C1 segment of cervical spinal cord (tissue), 14 donors: ENCODE measurements around the gene RPL31.

Experiments used
- DNase-seq, 14 donors: peaks; one replicate each; lab custom pipeline; 2025; lab: John Stamatoyannopoulos, UW

RPL31 gene

DNA sequence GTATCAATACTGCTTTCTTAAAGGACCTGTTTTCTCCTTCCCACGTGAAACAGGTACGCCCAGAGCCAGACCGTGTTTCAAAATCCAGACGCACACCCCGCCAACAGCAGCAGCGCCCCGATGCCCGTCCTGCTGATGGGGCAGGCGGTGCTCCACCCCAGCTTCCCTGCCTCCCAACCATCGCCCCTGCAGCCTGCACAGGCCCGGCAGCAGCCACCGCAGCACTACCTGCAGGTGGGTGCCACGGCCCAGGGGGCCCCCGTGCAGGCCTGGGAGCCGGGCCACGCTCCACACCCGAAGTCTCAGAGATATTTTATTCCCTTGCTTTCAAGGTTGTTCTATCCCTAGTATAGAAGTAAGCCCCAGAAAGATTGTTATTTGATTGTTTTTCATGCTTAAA, 8.8 kb upstream of the RPL31 start:
- DNase-seq: no peak

GRCh38 chr2:100995309-100996075, 6.6 kb upstream of the RPL31 start:
- DNase-seq: no peak

GRCh38 chr2:100997509-100998234, 4.4 kb upstream of the RPL31 start:
- DNase-seq: no peak

DNA sequence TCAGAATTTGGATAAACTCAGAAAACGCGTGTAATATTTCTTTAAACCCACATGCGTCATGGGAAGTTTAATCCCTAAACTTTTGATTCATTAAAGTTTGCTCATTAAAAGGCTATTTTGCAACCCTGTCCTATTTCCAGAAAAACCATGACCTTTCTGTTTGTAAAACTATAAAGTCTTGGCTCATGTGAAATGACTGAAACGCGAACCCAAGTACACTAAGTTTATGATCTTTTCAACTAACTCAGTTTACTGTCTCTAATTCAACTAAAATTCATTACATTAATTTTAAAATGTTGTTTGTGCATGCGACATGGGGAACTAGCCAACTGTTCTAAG, 3.9 kb upstream of the RPL31 start:
- no peak for DNase-seq

DNA sequence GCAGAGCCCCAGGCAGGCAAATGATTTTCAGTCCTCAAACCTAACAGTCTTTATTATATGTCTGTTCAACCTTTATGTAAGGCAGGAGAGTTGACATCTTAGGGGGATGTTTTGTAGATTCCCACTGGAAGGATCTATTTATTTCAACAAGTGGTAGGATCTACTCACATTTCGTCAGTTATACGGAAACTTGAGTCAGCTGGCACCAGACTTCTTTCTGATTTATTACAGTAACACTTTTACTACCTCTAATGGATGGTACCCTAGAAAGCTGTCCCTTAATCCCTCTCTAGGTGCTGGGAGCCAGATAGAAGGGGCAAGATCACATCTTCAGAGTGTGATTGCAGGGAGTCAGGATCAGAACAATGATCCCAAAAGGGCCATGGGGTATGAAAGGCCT, 2.1 kb upstream of the RPL31 start:
- no peak for DNase-seq

DNA sequence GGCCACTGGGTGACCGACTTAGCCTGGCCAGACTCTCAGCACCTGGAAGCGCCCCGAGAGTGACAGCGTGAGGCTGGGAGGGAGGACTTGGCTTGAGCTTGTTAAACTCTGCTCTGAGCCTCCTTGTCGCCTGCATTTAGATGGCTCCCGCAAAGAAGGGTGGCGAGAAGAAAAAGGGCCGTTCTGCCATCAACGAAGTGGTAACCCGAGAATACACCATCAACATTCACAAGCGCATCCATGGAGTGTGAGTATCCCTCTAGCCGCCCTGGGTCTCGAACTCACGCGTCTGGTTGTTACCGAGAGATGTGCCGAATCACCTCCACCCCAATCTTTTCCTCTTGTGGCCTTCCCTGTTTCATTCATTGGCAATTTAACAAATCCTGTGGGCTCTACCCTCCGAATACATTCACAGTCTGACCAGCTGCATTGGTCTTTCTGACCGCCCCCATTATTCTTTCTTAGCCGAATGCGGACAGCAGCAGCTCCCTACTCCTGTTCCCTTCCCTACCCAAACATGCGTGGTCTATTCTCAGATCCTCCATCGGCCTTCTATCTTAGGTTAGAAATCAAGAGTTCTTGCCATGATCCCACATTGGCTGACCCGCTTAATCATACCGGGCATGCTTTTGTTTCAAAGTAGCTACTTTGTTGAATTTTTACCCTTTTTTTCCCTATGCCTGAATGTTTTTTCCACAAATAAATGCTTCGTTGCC, 631 bp downstream of the RPL31 start:
- DNase-seq: no peak

- no peak for DNase-seq
These were observed 1.2 kb downstream of the RPL31 start for GRCh38 chr2:101003278-101003775.

GRCh38 chr2:101004620-101005325, 2.7 kb downstream of the RPL31 start:
- DNase-seq: no peak

DNA sequence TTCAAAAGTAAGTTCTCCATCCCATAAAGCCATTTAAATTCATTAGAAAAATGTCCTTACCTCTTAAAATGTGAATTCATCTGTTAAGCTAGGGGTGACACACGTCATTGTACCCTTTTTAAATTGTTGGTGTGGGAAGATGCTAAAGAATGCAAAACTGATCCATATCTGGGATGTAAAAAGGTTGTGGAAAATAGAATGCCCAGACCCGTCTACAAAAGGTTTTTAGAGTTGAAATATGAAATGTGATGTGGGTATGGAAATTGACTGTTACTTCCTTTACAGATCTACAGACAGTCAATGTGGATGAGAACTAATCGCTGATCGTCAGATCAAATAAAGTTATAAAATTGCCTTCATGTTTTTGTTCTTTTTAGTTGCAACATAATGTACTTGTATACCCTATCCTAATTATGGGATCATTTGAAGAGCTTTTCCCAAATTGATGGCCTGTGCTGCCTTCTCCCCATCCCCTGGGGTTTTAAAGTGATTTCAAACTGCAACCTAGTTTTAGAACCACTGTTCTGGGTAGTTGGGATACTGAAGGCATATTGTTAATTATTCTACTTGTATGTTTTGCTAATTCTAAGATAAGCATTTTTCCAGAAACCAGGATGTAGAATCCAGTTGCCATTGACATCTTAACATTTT, 4.1 kb downstream of the RPL31 start:
- DNase-seq: no peak

- DNase-seq: no peak
These were observed 5.6 kb downstream of the RPL31 start for GRCh38 chr2:101007415-101008345.

- DNase-seq: no peak
These were observed 9.1 kb downstream of the RPL31 start for GRCh38 chr2:101011152-101011551.

GRCh38 chr2:101012054-101012705, 10.1 kb downstream of the RPL31 start:
- DNase-seq: no peak

GRCh38 chr2:101012706-101013181, 10.7 kb downstream of the RPL31 start:
- peak in 4 of 14 donors; percentile 4 to 40 (median 16) for DNase-seq

DNA sequence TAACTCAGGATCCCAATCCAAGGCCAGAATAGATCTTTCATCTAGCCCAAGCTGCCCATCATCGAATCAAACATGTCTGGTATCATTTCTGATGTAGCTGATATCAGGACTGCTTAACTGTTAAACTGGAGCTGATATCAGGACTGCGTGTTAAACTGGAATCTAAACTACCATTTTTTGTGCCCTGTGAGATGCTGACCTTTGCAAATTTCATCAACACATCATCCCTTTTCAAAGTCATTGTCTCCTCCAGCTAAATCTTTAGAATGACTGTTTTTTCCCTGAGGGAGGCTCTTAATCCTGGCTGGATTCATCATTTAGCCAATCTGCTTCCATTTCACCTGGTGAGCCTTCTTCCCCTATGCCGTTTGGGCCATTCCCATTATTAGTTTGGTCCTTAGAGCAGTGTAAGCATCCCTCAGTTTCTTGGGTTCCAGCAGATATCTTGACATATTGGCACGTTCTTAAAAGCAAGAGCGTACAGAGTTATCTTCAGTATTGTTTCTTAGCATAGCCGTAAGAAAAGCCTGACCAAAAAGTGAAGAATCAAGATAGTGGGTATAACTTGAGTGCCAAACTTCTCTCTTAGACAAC, 12.3 kb downstream of the RPL31 start:
- no peak for DNase-seq

DNA sequence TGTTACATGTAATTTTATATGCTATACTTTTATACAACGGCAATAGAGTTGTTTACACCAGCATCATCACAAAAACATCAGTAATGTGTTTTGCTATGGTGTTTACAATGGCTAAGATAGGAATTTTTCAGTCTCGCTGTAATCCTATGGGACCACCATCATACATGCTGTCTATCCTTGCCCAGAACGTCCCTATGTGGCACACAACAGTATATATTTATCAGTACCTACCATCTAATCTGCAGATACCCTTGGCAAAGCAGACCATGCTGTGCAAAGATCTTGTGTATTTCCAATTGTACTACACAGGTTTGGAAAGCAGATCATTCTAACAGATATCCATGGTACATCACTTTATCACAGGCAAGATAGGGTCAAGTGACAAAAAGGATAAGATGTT, 15.3 kb downstream of the RPL31 start:
- DNase-seq: no peak

- DNase-seq: peak in 1 of 14 donors; percentile 32
These were observed 16.8 kb downstream of the RPL31 start for GRCh38 chr2:101018934-101019333.

DNA sequence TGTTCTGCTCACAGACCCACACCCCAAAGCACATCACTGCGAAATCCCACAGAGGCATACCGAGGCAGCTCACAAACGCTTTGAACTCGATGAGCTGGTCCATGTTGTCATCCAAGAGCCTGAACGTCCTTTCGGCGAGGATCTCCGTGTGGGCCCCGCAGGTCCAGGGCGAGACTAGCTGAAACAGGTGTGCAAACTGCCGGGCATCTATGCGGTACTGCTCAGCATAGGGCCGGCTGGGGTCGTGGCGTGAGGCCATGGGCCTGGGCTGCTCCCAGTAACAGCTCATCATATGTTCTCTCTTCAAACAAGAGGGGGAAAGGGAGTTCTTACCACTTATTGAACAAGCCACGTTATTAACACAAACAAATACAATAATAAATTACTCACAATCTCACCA, 20.1 kb downstream of the RPL31 start:
- no peak for DNase-seq

- DNase-seq: no peak
These were observed 21.4 kb downstream of the RPL31 start for GRCh38 chr2:101023327-101024107.
